Astrocyte of the spinal cord (primary cell): ENCODE measurements around the gene PLK5.

ENCODE experiments used
- DNase-seq: peaks from one replicate; pipeline ENCODE4 v3.0.0; 2011; ENCODE audit warnings: low read depth, low spot score
- H3K4me3 ChIP-seq: 2 replicates; pipeline ENCODE4 v1.5.1; 2011; ENCODE audit warnings: low read depth, mild to moderate bottlenecking, low read length, moderate library complexity
- CTCF ChIP-seq: IDR thresholded peaks from 2 replicates; pipeline ENCODE4 v1.5.1; 2012; ENCODE audit warnings: low read depth, mild to moderate bottlenecking, low read length, inconsistent platforms
- in situ Hi-C: cut with HindIII; loops from 2 replicates; pipeline ENCODE4 v1.10.0; 2017; ENCODE audit warnings: low sequenced_read_pairs

The PLK5 gene

GRCh38 chr19:1576242-1577089, 52.6 kb downstream of the PLK5 start:
- DNase-seq: no peak
- TF ChIP-seq CTCF: no peak
- H3K4me3 ChIP-seq: no peak overlapping the region
- in situ Hi-C loops: no loop called here

- no peak for DNase-seq
- H3K4me3 ChIP-seq: no peak overlapping the region
- in situ Hi-C loops: no loop called here
- no peak for TF ChIP-seq CTCF
Observed at GRCh38 chr19:1577090-1577928, 53.4 kb downstream of the PLK5 start.

- no peak overlapping the region for H3K4me3 ChIP-seq
- in situ Hi-C loops: no loop called here
- no peak for TF ChIP-seq CTCF
- no peak for DNase-seq
Observed at GRCh38 chr19:1577929-1578618, 54.2 kb downstream of the PLK5 start.

GRCh38 chr19:1579222-1579621, 55.3 kb downstream of the PLK5 start:
- TF ChIP-seq CTCF: no peak
- in situ Hi-C loops: no loop called here
- H3K4me3 ChIP-seq: no peak overlapping the region
- DNase-seq: no peak

- no peak for TF ChIP-seq CTCF
- H3K4me3 ChIP-seq: no peak overlapping the region
- no peak for DNase-seq
- in situ Hi-C loops: no loop called here
Observed at GRCh38 chr19:1580382-1580781, 56.5 kb downstream of the PLK5 start.

- H3K4me3 ChIP-seq: no peak overlapping the region
- DNase-seq: no peak
- TF ChIP-seq CTCF: no peak
- in situ Hi-C loops: no loop called here
Observed at GRCh38 chr19:1580957-1581356, 57.1 kb downstream of the PLK5 start.
